HepG2 (cell line): Measurements from ENCODE around the gene FN1. TPM values are rescaled to one million over a fixed set of nuclear protein-coding genes. Genes with fewer than 3 reads are reported as not detected.

ENCODE experiments used
- CREM ChIP-seq, 2 experiments: sonication (generic) in 1 of 2; formaldehyde crosslinking in 1 of 2; IDR thresholded peaks; 2 replicates each; pipeline versions ENCODE4 v1.4.0 to v1.6.1; 2016 to 2020; ENCODE audit warnings: antibody characterized with exemption in 1 of 2, mild to moderate bottlenecking in 1 of 2, missing genetic modification reagents in 1 of 2
- EED ChIP-seq: sonication (generic); formaldehyde crosslinking; IDR thresholded peaks from 2 replicates; pipeline ENCODE4 v1.5.0; 2020; ENCODE audit warnings: mild to moderate bottlenecking, missing genetic modification reagents
- EHMT2 ChIP-seq: fragments of 200-600 bp; sonication (generic); IDR thresholded peaks from 2 replicates; pipeline ENCODE4 v1.7.0; 2017; ENCODE audit warnings: antibody characterized with exemption, low read depth, low read length, borderline replicate concordance
- FOXA1 ChIP-seq, 2 experiments: fragments of 450-650 bp in 1 of 2; sonication (generic) in 1 of 2; formaldehyde crosslinking in 1 of 2; IDR thresholded peaks; 2 replicates each; pipeline versions ENCODE4 v1.4.0 to v1.6.1; 2016 to 2020; ENCODE audit warnings: missing genetic modification reagents in 1 of 2
- FOXA3 ChIP-seq: IDR thresholded peaks from 2 replicates; pipeline ENCODE4 v1.6.1; 2016; ENCODE audit warnings: missing genetic modification reagents, missing compliant biosample characterization
- FOXP1 ChIP-seq, 2 experiments: fragments of 450-650 bp in 1 of 2; IDR thresholded peaks; 2 replicates each; pipeline ENCODE4 v1.6.1; 2017 to 2018; ENCODE audit warnings: antibody characterized with exemption in 1 of 2
- KLF12 ChIP-seq: sonication (generic); formaldehyde crosslinking; IDR thresholded peaks from 2 replicates; pipeline ENCODE4 v1.4.0; 2020; ENCODE audit warnings: missing genetic modification reagents, borderline replicate concordance
- NFIC ChIP-seq: IDR thresholded peaks from 2 replicates; pipeline ENCODE4 v1.6.1; 2012; ENCODE audit warnings: mild to moderate bottlenecking, low read length, inconsistent platforms
- PHF21A ChIP-seq: sonication (generic); formaldehyde crosslinking; IDR thresholded peaks from 2 replicates; pipeline ENCODE4 v1.5.0; 2020; ENCODE audit warnings: mild to moderate bottlenecking, missing genetic modification reagents
- RBFOX2 ChIP-seq: fragments of 200-400 bp; formaldehyde crosslinking; IDR thresholded peaks from 2 replicates; pipeline ENCODE4 v1.6.1; 2017; ENCODE audit warnings: low read depth, mild to moderate bottlenecking, low read length
- REXO4 ChIP-seq: sonication (generic); formaldehyde crosslinking; IDR thresholded peaks from 2 replicates; pipeline ENCODE4 v1.8.0; 2022; ENCODE audit warnings: missing genetic modification reagents, mild to moderate bottlenecking, borderline replicate concordance
- ZFP36 ChIP-seq: fragments of 150-350 bp; IDR thresholded peaks from 2 replicates; pipeline ENCODE4 v1.6.1; 2018; ENCODE audit warnings: borderline replicate concordance, low read length, low read depth; ENCODE audit not compliant: partially characterized antibody
- ZNF17 ChIP-seq: sonication (generic); formaldehyde crosslinking; IDR thresholded peaks from 2 replicates; pipeline ENCODE4 v1.5.0; 2020; ENCODE audit warnings: mild to moderate bottlenecking, missing genetic modification reagents
- ZNF446 ChIP-seq: sonication (generic); formaldehyde crosslinking; IDR thresholded peaks from 2 replicates; pipeline ENCODE4 v1.5.0; 2020; ENCODE audit warnings: mild to moderate bottlenecking, missing genetic modification reagents
- polyA plus RNA-seq, 8 experiments: library from polyadenylated mRNA; depleted of rRNA in 3 of 8; stranded (reverse) in 7 of 8; unstranded in 1 of 8; fragments of >200 nt; fragmentation: Illumina TruSeq in 4 of 8; extraction: Trizol in 4 of 8; gene quantifications; 2 replicates each; pipeline versions ENCODE4 v1.2.1 to v1.2.3, GENCODE V29; 2011 to 2016; ENCODE audit warnings: low read depth in 4 of 8, missing spikeins in 1 of 8, mixed read lengths in 1 of 8; ENCODE audit not compliant: insufficient read depth in 1 of 8
- total RNA-seq, 5 experiments: library from RNA; depleted of rRNA; stranded (reverse); fragments of >200 nt; fragmentation: Illumina TruSeq; extraction: Trizol; gene quantifications; 2 replicates each; pipeline ENCODE4 v1.2.3, GENCODE V29; 2016; ENCODE audit warnings: low read depth in 1 of 5
- TF ChIP-seq, protein P1 (sequence below): sonication (generic); formaldehyde crosslinking; IDR thresholded peaks from 2 replicates; pipeline ENCODE4 v1.5.0; 2020; ENCODE audit warnings: missing genetic modification reagents
- TF ChIP-seq, protein P2 (sequence below), 2 experiments: fragments of 450-650 bp in 1 of 2; sonication (generic) in 1 of 2; formaldehyde crosslinking in 1 of 2; IDR thresholded peaks; 2 replicates each; pipeline versions ENCODE4 v1.6.1 to v1.8.0; 2016 to 2022; ENCODE audit warnings: antibody characterized with exemption in 1 of 2, mild to moderate bottlenecking in 1 of 2, missing genetic modification reagents in 1 of 2
- TF ChIP-seq, protein P3 (sequence below): sonication (generic); formaldehyde crosslinking; IDR thresholded peaks from 2 replicates; pipeline ENCODE4 v1.4.0; 2020; ENCODE audit warnings: missing genetic modification reagents

FN1 gene
- total and polyA plus RNA-seq, 2 of the 13 experiments (the other 11 are each of a cell fraction or from before 2014, with no cell fraction given) = 1,847 to 6,471 TPM

DNA sequence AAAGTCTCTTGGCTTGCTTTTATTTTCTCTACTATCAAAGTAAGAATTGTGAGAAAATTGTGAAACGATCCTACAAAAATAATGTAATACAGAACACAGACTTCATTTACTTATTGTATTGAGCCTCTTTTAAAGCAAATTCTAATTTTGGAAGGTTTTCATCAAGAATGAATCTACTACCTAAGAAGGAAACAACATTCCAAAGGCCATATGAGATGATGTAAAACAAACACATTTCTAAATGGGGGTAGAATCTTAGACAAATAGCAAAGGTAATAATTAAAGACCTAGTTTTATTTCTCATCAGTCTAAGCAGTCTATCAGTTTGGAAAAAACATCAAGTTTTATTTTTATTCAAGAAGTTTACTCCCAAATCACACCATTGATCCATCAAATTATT lies 20.6 kb downstream of the FN1 start (continued):
- TF ChIP-seq, protein P1, sequence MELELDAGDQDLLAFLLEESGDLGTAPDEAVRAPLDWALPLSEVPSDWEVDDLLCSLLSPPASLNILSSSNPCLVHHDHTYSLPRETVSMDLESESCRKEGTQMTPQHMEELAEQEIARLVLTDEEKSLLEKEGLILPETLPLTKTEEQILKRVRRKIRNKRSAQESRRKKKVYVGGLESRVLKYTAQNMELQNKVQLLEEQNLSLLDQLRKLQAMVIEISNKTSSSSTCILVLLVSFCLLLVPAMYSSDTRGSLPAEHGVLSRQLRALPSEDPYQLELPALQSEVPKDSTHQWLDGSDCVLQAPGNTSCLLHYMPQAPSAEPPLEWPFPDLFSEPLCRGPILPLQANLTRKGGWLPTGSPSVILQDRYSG (CRISPR knock-in tag) = no peak
- TF ChIP-seq FOXA3 = peak; percentile 69
- no peak for TF ChIP-seq ZFP36
- TF ChIP-seq RBFOX2 = peak; percentile 61
- TF ChIP-seq, protein P2, sequence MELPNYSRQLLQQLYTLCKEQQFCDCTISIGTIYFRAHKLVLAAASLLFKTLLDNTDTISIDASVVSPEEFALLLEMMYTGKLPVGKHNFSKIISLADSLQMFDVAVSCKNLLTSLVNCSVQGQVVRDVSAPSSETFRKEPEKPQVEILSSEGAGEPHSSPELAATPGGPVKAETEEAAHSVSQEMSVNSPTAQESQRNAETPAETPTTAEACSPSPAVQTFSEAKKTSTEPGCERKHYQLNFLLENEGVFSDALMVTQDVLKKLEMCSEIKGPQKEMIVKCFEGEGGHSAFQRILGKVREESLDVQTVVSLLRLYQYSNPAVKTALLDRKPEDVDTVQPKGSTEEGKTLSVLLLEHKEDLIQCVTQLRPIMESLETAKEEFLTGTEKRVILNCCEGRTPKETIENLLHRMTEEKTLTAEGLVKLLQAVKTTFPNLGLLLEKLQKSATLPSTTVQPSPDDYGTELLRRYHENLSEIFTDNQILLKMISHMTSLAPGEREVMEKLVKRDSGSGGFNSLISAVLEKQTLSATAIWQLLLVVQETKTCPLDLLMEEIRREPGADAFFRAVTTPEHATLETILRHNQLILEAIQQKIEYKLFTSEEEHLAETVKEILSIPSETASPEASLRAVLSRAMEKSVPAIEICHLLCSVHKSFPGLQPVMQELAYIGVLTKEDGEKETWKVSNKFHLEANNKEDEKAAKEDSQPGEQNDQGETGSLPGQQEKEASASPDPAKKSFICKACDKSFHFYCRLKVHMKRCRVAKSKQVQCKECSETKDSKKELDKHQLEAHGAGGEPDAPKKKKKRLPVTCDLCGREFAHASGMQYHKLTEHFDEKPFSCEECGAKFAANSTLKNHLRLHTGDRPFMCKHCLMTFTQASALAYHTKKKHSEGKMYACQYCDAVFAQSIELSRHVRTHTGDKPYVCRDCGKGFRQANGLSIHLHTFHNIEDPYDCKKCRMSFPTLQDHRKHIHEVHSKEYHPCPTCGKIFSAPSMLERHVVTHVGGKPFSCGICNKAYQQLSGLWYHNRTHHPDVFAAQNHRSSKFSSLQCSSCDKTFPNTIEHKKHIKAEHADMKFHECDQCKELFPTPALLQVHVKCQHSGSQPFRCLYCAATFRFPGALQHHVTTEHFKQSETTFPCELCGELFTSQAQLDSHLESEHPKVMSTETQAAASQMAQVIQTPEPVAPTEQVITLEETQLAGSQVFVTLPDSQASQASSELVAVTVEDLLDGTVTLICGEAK (IDR thresholded peaks at IDR 0.05) = no peak
- TF ChIP-seq, protein P2 (CRISPR knock-in tag; IDR thresholded peaks at IDR 0.05) = no peak
- 0 out of 2 replicates have a peak, but pooled peaks have one; percentile 28 for TF ChIP-seq NFIC
- no peak for TF ChIP-seq FOXA1 (IDR thresholded peaks at IDR 0.05)
- peak; percentile 42; the same call in 1 of the 2 replicates for TF ChIP-seq FOXA1 (CRISPR knock-in tag; IDR thresholded peaks at IDR 0.05)
- no peak for TF ChIP-seq EED (CRISPR knock-in tag)
- TF ChIP-seq REXO4 (CRISPR knock-in tag) = no peak
- TF ChIP-seq, protein P3, sequence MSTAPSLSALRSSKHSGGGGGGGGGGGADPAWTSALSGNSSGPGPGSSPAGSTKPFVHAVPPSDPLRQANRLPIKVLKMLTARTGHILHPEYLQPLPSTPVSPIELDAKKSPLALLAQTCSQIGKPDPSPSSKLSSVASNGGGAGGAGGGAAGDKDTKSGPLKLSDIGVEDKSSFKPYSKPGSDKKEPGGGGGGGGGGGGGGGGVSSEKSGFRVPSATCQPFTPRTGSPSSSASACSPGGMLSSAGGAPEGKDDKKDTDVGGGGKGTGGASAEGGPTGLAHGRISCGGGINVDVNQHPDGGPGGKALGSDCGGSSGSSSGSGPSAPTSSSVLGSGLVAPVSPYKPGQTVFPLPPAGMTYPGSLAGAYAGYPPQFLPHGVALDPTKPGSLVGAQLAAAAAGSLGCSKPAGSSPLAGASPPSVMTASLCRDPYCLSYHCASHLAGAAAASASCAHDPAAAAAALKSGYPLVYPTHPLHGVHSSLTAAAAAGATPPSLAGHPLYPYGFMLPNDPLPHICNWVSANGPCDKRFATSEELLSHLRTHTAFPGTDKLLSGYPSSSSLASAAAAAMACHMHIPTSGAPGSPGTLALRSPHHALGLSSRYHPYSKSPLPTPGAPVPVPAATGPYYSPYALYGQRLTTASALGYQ = peak; percentile 52; the same call in 1 of the 2 replicates
- no peak for TF ChIP-seq FOXP1 (IDR thresholded peaks at IDR 0.05)
- peak; percentile 43; the same call in 1 of the 2 replicates for TF ChIP-seq FOXP1 (CRISPR knock-in tag; IDR thresholded peaks at IDR 0.05)
- TF ChIP-seq EHMT2 = no peak
- TF ChIP-seq KLF12 (CRISPR knock-in tag) = no peak
- no peak for TF ChIP-seq PHF21A
- no peak for TF ChIP-seq ZNF446
- peak; percentile 50; the same call in 1 of the 2 replicates for TF ChIP-seq CREM (IDR thresholded peaks at IDR 0.05)
- no peak for TF ChIP-seq CREM (CRISPR knock-in tag; IDR thresholded peaks at IDR 0.05)
- no peak for TF ChIP-seq ZNF17 (CRISPR knock-in tag)
